Activated CD4-positive, alpha-beta T cell treated with anti-CD3 and anti-CD28 coated beads, Interleukin-2, amount 50 U/mL, for 24 hours (primary cell): ENCODE data around the gene ACTL9.

Source experiments
- DNase-seq, 2 donors: peaks; one replicate each; pipeline ENCODE4 v3.0.0-alpha.2; 2020; ENCODE audit warnings: low read depth in 1 of 2, low spot score in 1 of 2

Gene ACTL9

DNA sequence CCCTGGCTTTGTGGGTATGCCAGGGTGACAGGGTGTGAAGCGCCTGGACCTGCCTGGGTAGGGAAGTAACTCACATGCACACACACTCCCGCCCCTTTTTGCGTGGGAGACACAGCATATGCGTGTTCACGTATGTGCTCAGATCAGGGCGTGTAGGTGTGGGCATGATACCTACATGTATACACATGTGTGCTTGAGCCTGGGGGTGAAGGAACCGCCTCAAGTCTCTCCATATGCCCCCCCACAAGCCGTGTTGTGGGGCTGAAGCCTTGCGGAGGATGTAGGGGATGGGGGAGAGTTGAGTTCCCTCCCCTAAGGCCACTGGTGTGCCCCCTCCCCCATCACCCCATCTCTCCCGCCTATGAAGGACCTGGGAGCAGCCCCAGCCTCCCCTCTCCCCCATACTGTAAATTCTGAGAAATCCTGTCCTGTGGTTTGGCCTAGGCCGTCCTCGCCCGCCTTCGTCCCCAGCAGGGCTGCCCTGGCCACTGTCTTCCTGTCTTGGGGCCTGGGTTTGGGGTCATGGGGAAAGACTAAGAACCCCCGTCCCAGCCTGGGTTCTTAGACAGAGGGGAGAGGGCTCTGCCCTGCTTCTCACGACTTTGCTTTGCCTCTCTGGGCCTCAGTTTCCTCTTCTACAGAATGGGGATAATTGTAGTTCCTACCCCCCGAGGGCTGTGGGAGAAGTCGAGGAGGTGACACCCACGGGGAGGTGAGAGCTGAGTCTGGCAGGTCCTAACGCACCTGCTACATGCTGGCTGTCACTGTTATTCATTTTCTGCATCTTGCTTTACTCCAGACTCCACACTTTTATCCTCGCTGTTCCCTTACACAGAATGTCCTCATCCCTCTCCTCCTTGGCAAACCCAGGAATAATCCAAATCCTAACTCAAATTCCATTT is 14.3 kb downstream of the ACTL9 start:
- DNase-seq, result no peak

DNA sequence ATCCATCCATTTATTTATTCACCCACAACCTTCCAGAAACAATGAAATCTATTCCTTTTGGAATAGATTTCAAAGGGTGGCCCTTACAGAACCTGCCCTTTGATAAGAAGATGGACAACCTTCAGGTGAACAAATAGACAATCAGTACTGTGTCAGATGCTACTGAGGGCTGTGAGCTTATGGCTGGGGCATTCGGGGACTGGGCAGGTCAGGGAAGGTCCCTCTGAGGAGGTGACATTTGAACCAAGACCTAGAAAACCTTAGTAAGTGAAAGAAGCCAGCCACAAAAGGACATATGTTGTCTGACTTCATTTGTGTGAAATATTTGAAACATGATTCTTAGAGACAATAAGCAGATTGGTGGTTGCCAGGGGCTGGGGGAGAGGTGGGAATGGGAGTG is 15.7 kb downstream of the ACTL9 start:
- DNase-seq, result no peak

DNA sequence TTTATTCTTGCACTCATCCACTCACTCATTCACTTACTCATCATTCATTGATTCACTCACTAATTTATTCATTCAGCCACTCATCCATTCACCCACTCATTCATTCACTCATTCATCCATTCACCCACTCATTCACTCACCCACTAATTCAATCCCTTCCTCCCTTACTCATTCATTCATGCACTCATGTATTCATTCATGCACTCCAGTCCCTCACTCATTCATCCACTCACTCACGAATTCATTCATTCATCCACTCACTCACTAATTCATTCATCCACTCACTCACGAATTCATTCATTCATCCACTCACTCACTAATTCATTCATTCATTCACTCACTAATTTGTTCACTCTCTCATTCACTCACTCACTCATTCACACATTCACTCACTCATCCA is 16.1 kb downstream of the ACTL9 start:
- DNase-seq, result no peak

DNA sequence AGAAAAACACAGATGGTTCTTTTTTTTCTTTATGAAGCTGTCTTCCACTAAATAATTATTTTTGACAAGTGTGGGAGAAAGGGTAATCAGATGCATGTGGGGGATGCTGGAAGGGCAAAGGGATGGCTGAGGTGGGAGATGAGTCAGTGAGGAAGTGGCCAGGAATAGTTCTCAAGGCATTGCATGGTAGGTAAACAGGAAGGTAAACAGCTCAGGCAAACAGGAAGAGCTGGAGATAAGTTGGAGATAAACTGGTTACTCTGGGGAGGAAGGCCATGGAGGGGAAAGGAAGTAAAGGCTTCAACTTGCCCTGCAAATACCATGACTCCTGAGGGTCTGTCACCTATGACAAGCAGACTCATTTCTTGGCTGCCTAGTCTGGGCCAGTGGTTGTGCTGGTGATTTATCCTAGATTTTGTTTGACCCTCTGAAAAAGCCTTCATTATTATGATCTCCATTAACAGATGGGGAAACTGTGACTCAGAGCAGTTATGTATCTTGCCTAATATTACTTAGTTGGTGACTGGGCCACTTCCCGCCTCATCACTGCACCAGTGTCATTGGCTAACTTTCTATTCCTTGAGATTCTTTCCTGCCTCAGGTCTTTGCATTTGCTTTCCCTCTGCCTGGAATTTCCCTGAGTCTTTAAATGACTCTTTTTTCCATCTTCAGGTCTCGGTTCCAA is 17.1 kb downstream of the ACTL9 start:
- DNase-seq, result no peak

DNA sequence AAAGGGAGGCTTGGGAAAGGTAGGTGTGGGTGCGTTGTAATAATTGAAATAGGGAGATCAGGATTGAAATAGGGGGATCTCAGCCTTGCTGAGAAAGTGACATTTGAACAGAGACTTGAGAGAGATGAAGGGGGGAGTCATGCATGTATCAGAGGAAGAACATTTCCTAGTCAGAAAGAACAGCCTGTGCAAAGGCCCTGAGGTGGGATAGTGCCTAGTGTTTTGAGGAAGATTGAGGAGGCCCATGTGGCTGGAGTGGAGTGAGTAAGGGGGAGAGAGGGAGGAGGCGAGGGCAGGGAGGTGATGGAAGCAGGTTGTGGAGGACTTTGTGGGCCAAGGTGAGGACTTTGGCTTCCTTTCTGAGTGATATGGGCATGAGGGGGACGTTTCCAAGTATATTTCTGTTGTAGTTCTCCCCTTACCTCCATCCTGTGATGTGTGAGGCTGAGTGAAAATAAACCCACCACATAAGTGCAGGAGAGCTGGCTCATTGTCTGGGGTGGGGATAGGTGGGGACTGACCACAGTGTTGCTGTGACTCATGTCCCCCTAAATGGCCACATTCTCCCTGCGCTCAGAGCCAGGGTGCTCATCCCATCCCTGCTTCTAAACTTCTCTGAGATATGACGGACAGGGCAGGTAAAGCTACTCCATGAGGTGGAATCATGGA is 17.8 kb downstream of the ACTL9 start:
- DNase-seq, result no peak

DNA sequence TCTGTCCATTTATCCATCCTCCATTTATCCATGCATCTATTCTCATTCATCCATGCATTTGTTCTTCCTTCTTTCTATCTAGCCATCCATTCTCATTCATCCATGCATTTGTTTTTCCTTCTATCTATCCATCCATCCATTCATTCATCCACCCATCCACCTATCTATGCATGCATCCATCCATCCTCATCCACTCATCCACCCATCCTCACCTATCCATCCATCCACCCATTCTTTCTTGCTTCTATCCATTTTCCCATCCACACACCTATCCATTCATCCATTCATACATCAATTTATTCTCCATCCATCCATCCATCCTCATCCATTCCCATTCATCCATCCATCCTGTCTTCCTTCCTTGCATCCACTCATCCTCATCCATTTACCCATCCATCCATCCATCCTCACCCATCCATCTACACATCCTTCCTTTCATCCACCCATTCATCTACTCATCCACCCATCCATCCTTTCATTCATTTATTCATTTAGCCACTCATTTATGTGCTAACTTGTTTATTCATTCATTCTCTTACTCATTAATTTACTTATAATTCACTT is 20.3 kb downstream of the ACTL9 start:
- DNase-seq, result no peak

DNA sequence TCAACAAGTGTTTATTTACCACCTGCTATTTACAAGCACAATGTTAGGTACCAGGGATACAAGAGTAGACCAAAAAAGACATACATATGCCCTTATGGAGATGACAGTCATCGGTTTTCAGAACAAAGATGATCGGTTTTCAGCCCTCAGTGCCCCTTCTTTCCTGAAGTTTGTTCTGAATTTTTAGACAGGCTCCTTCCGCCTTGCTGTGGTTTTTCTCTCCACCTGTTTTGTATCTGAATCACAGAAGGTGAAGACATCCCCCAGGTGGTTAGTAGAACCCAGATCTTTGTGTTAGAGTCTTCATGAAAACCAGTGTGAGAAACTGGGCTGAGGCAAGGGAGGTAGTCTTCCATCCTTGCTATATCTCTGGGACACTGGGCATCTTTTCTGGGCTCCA is 23.5 kb downstream of the ACTL9 start:
- DNase-seq, result no peak

DNA sequence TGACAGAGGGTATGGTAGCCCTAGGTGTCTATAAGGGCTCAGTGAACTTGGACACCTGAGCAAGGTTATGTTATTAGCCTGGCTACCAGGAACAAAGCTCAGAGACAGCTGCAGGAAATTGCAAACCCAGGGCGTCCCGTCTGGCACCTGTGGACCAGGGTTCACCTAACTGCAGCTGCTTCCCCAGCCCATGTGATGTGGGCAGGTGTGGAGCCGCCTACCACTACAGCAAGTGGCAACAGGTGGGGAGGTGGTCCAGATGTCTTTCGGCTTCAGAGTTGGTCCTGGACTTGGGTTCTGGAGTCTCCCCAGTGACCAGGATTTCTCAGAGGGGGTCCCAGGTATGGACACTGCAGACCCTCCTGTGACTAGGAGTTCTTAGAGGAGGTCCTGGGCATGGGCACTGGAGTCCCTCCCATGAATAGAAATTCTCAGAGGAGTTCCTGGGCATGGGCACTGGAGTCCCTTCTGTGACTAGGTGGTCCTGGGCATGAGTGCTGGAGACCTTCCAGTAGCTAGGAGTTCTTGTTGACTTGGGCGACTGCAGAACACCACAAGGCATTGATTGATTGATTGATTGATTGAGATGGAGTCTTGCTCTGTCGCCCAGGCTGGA is 25.2 kb downstream of the ACTL9 start:
- no peak for DNase-seq

DNA sequence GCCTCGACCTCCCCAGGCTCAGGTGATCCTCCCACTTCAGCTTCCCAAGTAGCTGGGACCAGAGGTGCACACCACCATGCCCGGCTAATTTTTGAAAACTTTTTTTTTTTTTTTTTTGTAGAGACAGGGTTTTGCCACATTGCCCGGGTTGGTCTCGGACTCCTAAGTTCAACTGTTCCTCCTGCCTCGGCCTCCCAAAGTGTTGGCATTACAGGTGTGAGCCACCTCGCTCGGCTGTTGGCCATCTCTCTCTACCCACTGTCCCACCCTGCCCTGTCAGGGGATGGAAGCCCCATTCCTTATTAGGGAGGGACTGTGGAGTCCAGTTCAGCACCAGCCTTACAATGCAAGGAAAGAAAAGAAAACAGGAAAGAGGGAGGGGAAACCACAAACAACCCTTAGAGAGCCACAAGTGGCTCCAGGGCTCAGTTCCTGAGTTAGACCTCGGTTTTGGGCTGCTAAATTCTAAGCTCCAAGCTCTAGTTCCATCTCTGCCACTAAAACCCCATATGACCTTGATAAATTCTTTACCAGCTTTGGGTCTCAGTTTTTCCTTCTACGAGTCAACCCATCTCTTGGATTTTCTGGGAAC is 31.7 kb downstream of the ACTL9 start:
- DNase-seq, result no peak

DNA sequence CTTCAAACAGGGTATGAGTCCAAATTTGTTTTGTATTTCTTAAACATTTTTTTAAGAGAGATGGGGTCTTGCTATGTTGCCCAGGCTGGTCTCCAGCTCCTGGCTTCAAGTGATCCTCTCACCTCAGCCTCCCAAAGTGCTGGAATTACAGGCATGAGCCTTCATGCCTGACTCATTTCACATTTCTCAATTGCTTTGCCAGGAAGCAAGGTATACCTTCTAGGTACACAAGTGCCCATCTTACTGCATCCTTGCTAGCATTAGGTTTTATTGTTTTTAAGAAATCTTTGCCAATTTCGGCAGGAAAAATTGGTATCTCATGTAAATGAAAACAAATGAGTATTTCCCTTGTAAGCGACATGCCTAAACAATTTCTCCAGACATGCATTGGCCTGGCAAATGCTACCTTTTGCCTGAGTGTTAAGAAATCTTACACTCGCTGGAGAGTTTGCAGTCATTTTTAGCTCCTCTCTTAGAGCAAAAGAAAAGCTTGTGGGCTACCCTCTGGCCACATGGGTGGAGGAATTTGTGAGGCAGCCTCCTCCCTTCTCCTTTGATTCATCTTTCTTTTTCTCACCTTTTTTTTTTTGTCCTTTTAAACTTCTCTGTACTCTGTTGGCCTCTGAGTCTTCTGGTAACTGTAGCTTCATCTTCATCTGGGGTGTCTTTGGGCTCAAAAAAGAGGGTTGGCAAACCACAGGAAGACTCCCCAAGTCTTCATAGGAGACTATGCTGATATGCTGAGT is 33.0 kb downstream of the ACTL9 start:
- no peak for DNase-seq

DNA sequence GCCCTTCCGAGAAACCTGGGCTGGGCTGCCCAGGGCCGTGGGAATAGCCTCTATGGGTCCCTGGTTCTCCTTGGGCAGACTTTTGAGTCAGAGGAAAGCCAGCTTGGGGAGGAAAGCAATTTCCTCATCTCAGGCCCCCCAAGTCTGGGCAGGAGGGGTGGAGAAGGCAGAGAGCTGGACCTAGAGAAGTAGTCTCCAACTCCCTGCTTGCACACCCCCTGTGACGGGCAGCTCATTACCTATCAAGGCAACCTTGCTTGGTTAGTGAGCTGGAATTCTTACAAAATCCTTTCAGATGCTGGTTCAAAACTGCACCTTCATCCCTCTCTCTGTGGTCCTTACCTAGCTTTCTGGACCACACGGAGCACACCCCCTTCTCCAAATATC is 33.9 kb downstream of the ACTL9 start:
- DNase-seq, result no peak

DNA sequence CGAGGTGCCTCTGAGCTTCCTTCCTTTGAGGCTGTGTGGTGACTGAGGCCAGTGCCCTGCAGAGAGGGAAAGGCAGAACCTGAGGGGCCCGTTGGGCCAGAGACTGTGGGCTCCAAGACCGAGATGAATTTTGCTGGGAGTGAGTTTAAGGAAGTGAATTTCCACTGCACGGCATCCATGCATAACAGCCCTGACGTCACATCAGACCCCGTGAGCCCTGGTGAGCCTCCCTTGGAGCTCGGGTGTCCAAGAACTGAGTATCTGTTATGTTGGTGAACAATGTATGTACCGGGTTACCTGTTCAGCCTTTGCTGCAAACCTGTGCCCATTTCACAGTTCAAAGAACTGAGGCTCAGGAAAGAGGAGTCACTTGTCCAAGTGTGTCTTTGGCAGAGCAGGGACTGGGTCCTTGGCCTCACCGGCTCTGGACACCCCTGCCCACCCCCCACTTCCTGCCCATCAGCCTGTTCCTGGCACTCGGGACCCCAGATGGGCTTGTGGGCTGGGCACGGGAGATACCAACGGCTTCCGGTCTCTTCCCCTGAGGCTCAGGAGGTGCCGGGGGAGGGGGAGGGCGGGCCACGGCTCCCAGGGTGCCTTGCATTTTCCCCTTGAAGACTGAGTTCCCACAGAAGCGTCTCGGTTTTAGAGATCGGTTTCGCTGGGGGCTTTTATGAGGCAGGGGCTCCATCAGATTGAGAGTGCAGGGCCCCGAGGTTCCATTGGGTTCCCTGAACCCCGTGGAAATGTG is 34.5 kb downstream of the ACTL9 start:
- no peak for DNase-seq

DNA sequence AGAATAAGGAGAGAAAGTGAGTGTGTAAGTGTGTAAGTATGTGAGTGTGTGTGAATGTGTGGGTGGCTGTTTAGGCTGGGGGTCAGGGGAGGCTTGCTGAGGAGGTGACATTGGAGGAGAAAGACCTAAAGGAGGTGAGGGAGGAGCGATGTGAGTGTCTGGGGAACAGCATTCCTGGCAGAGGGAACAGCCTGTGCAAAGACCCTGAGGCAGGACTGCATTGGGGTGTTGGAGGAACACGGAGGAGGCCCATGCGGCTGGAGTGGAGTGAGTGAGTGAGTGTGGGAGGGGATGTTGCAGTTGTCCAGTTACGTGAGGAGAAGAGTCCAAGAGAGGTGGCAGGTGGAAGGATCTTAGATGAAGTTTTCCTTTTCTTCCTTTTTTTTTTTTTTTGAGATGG is 36.3 kb downstream of the ACTL9 start:
- no peak for DNase-seq

DNA sequence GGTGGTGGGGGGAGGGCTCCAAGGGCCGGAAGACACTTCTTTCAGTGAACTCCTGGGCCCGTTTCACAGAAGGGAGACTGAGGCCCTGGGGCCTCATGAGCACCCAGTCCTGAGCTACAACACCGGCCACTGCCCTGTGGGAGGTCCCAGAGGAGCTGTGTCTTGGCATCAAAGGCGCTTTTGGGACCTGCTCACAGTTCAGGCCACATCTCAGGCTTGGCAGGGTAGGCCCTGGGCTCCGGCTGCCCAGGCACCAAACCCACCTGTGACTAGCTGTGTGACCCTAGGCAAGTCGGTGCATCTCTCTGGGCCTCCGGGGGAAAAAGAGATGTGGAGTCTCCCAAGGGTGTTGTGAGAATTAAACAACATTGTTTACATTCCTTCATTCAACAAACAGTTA is 38.7 kb downstream of the ACTL9 start:
- DNase-seq, result no peak

DNA sequence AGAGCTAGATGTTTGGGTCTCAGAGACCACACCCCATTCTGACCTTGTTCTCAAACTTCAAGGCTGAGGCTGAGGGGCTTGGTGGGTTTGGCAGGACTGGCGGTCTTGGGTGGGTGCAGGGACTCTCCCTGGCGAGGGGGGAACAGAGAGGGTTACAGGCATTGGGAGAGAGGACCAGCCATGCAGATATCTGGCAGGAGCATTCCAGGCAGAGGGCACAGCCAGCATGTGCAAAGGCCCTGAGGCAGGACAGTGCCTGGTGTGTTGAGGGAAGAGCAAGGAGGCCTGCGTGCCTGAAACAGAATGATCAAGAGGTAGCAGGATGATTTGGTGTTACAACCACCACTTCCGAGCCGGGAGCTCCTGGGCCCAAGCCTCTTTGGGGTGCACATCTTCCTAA is 40.7 kb downstream of the ACTL9 start:
- DNase-seq, result no peak

DNA sequence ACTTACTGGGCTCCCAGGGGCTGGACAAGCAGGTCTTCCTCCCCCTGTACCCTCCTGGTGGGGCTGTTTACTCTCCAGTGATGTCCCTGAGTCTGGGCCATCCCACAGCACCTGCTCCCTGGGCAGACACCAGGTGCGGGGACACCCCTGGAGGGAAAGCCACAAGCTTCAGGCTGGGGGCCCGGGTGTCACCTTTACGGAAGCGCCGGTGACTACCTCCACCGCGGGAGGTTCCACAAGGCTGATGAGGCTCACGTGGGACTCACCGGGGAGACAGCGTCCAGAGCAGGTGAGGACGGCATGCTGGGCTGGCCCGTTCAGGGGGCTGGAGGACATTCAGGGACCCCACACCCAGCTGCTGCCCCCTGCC is 43.3 kb downstream of the ACTL9 start:
- no peak for DNase-seq

DNA sequence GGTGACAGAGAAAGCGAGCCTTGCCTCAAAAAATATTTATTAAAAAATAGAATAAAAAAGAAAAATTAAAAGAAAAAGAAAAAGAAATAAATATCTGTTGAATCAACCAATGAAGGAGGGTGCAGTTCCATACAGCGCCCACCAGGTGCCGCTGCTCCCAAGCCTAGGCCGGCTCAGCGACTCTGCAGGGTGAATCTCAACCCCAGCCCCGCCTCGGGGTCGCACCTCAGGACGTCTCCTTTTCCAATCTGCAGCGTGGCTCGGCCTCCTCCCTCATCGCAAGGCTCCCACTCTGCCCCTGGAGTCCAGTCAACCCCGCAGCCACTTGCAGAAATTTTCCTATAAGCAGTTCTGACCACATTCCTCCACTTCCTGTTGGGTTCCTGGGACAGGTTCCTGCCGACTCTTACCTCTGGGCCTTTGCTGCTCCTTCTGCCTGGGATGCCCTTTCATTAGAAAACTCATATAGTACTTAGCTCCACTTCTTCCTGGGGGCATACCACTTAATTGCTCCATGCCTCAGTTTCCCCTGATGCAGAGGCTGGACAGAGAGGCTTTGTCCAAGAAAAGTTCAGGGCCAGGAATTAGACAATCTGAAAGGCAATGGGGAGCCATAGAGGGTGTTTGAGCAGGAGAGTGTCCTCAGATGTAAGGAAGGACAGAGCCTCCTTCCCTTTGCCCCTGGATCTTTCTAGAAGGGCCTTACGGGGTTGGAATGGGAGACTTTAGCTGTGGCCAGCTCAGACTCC is 43.8 kb downstream of the ACTL9 start:
- peak; percentile 52 to 54 for DNase-seq

DNA sequence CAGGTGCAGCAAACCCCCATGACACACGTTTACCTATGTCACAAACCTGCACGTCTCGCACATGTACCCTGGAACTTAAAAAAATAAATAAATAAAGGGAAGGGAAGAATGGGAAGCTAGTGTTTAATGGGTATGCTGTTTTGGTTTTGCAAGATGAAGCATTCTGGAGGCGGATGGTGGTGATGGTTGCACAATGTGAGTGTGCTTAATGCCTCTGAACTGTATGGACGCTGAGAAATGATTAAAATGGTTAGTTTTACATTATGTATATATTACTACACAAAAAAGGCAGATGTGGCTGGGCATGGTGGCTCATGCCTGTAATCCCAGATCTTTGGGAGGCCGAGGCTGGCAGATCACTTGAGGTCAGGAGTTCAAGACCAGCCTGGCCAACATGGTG is 50.4 kb downstream of the ACTL9 start:
- no peak for DNase-seq
